ENCODE data around the gene TMEM242. TPM values are rescaled to one million over a fixed set of nuclear protein-coding genes. Genes with fewer than 3 reads are reported as not detected.

TMEM242 gene
- total RNA-seq, 2 donors from 2014 or later: 10.8 to 11.7 TPM

DNA sequence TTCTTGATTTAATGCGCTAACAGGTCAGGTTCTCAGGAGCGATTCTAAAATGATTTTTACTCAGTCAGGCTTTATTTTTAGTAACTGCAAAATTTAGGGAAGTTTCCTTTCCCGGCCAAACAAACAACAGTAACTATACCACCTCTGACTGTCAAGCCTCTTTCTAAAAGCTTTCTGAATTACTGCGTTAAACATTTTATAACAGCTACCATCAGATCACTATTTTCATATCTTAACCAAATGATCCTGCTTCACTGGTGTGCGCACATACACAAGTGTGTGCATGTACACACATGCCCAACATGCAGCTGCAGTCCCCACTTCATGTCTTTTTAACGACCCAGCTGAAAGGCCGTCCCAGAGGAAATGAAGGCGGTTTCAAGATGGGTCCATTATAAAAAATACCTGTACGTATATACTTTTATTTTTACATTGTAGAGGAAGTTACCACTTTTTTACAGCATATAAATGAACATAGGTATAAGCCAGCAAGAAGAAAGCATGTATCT, 25.0 kb downstream of the TMEM242 start:
- Histone ChIP-seq H3K9me3 (ENCODE audit: control insufficient read depth, low read length) (no peaks in the 10 kb centered on the region), H3K4me1 (ENCODE audit: control insufficient read depth, insufficient read depth, low read length) (peaks cover 11% of the 10 kb centered on the region), H3K27ac (ENCODE audit: low read depth, low read length) (no peak overlapping the region), H3K9ac (ENCODE audit: extremely low read depth, low read length, poor library complexity, severe bottlenecking) (no peak overlapping the region), H3K36me3 (ENCODE audit: control insufficient read depth, insufficient read depth, low read length) (peaks cover 3% of the 10 kb centered on the region), H3K27me3 (ENCODE audit: control insufficient read depth, insufficient read depth, low read length, poor library complexity, severe bottlenecking) (no peaks in the 10 kb centered on the region), H3K4me3 (ENCODE audit: low read length) (no peak overlapping the region)
- WGBS, 2 experiments (ENCODE audit: insufficient coverage in 1 of 2, insufficient read length in 1 of 2): 96 to 97% methylated on average over 5 to 9 of the region's 9 CpGs
- Mint-ChIP-seq H3K4me1 (no peaks in the 10 kb centered on the region), H3K9me3 (no peaks in the 10 kb centered on the region), H3K27ac (no peak overlapping the region), H3K36me3 (ENCODE audit: low read depth) (peaks cover 18% of the 10 kb centered on the region), H3K27me3 (ENCODE audit: insufficient read depth) (no peaks in the 10 kb centered on the region), H3K4me3 (no peak overlapping the region)
- DNase-seq: no peak
- TF ChIP-seq, protein P1, sequence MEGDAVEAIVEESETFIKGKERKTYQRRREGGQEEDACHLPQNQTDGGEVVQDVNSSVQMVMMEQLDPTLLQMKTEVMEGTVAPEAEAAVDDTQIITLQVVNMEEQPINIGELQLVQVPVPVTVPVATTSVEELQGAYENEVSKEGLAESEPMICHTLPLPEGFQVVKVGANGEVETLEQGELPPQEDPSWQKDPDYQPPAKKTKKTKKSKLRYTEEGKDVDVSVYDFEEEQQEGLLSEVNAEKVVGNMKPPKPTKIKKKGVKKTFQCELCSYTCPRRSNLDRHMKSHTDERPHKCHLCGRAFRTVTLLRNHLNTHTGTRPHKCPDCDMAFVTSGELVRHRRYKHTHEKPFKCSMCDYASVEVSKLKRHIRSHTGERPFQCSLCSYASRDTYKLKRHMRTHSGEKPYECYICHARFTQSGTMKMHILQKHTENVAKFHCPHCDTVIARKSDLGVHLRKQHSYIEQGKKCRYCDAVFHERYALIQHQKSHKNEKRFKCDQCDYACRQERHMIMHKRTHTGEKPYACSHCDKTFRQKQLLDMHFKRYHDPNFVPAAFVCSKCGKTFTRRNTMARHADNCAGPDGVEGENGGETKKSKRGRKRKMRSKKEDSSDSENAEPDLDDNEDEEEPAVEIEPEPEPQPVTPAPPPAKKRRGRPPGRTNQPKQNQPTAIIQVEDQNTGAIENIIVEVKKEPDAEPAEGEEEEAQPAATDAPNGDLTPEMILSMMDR (conservative IDR thresholded peaks at IDR 0.05): no peak

DNA sequence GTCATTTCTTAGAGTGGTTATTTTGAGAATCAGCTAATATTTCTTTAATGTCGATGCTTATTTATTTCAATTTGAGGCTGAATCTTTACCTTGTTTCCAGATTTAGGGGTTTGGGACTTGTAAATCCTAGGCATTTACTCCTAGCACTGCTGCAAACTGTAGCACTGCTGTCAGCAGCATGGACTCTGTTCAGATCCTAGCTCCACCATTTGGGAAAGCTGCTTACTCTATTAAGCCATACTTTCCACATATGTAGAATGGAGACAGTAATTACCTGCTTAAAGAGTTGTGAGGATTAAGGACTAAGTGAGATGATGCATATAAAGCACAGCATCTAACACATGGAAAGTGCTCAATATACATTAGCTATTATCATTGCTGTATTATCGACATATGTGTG, 28.7 kb downstream of the TMEM242 start:
- TF ChIP-seq, protein P1 (conservative IDR thresholded peaks at IDR 0.05): no peak
- 97 to 100% methylated on average over 1 of the region's 2 CpGs for WGBS, 2 experiments (ENCODE audit: insufficient coverage in 1 of 2, insufficient read length in 1 of 2)
- Mint-ChIP-seq H3K4me3 (no peak overlapping the region), H3K36me3 (ENCODE audit: low read depth) (peaks cover 22% of the 10 kb centered on the region), H3K4me1 (peaks cover 2% of the 10 kb centered on the region), H3K9me3 (no peaks in the 10 kb centered on the region), H3K27me3 (ENCODE audit: insufficient read depth) (no peaks in the 10 kb centered on the region), H3K27ac (no peak overlapping the region)
- no peak for DNase-seq
- peaks cover 22% of the 10 kb centered on the region for H3K36me3 ChIP-seq (ENCODE audit: control insufficient read depth, insufficient read depth, low read length)
- H3K4me3 ChIP-seq (ENCODE audit: low read length): no peak overlapping the region
- H3K9ac ChIP-seq (ENCODE audit: extremely low read depth, low read length, poor library complexity, severe bottlenecking): no peak overlapping the region
- H3K27me3 ChIP-seq (ENCODE audit: control insufficient read depth, insufficient read depth, low read length, poor library complexity, severe bottlenecking): no peaks in the 10 kb centered on the region
- H3K4me1 ChIP-seq (ENCODE audit: control insufficient read depth, insufficient read depth, low read length): no peaks in the 10 kb centered on the region
- no peaks in the 10 kb centered on the region for H3K9me3 ChIP-seq (ENCODE audit: control insufficient read depth, low read length)
- no peak overlapping the region for H3K27ac ChIP-seq (ENCODE audit: low read depth, low read length)

DNA sequence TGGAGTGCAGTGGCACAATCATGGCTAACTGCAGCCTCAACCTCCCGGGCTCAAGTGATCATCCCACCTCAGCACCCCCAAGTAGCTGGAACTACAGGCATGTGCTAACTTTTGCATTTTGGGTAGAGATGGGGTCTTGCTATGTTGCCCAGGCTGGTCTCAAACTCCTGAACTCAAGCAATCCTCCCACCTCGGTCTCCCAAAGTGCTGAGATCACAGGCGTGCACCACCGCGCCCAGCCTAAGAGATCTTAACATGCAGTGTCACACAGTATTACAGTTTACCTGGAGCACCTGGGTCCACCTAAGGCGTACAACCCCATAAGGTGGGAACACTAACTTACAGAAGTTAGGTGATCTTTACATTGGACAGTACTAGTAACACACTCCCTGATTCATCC, 29.5 kb downstream of the TMEM242 start:
- peaks cover 22% of the 10 kb centered on the region for H3K36me3 ChIP-seq (ENCODE audit: control insufficient read depth, insufficient read depth, low read length)
- Mint-ChIP-seq H3K27ac (no peak overlapping the region), H3K36me3 (ENCODE audit: low read depth) (peaks cover 16% of the 10 kb centered on the region), H3K27me3 (ENCODE audit: insufficient read depth) (no peaks in the 10 kb centered on the region), H3K9me3 (no peaks in the 10 kb centered on the region), H3K4me1 (peaks cover 2% of the 10 kb centered on the region), H3K4me3 (no peak overlapping the region)
- WGBS, 2 experiments (ENCODE audit: insufficient coverage in 1 of 2, insufficient read length in 1 of 2): 81 to 87% methylated on average over 6 of the region's 6 CpGs
- no peak overlapping the region for H3K9ac ChIP-seq (ENCODE audit: extremely low read depth, low read length, poor library complexity, severe bottlenecking)
- H3K4me1 ChIP-seq (ENCODE audit: control insufficient read depth, insufficient read depth, low read length): no peaks in the 10 kb centered on the region
- no peak overlapping the region for H3K27ac ChIP-seq (ENCODE audit: low read depth, low read length)
- no peaks in the 10 kb centered on the region for H3K9me3 ChIP-seq (ENCODE audit: control insufficient read depth, low read length)
- no peak overlapping the region for H3K4me3 ChIP-seq (ENCODE audit: low read length)
- H3K27me3 ChIP-seq (ENCODE audit: control insufficient read depth, insufficient read depth, low read length, poor library complexity, severe bottlenecking): no peaks in the 10 kb centered on the region
- TF ChIP-seq, protein P1 (conservative IDR thresholded peaks at IDR 0.05): no peak
- DNase-seq: peak; percentile 13
